GM21447 (cell line): ENCODE data around the gene LHFPL3.

Experiments used
- ATAC-seq: cut with Tn5 transposase; IDR thresholded peaks from one replicate; pipeline ENCODE4 v1.9.1; 2021; ENCODE audit not compliant: unreplicated experiment

Gene LHFPL3

DNA sequence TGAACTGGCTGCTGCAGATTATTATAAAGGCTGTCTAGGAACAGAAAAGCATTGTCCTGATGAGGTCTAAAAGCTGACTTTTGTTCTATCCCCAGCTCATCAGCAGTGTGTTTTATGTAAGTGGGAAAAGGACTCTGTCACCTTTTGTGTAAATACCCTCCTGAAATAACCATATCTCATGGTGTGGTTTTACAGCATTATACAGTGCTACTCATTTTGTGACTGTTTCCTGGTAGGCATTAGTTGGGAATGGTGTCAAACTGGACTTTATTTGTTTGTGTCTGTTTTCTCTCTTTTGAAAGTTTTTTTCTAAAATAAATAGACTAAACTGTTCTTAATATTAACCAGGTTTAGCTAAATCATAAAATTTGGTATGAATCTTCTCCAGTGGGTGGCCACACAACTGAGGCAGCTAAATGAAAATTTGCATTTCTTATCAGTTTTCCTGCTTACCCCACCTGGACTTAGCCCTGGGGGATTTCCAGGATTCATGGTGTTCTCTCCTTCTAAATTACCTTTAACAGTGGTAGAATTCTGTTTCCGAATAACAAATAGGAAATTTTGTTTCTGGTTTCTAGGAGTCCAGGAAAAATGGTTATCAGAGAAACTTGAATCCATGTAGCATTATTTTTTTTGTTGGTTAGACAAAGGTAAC, 140.9 kb downstream of the LHFPL3 start:
- no peak for ATAC-seq

DNA sequence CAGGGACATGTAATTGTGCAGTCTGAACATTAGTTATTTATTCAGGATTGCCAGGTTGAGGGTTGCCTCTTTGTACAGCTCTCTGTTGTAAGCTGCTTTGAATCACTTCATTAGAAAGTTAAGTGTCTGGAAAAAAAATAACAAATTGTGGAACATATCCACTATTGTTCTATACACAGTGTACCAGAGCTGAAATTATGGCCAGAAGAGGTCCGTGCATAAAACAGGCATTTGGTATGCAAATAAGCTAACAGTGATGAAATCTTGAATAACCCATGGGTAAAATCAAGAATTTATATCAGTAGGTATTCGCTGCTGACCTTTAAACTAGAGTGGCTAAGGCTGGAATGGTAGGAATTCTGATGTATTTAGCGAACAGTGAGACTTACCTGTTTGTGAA, 152.1 kb downstream of the LHFPL3 start:
- ATAC-seq, result no peak

DNA sequence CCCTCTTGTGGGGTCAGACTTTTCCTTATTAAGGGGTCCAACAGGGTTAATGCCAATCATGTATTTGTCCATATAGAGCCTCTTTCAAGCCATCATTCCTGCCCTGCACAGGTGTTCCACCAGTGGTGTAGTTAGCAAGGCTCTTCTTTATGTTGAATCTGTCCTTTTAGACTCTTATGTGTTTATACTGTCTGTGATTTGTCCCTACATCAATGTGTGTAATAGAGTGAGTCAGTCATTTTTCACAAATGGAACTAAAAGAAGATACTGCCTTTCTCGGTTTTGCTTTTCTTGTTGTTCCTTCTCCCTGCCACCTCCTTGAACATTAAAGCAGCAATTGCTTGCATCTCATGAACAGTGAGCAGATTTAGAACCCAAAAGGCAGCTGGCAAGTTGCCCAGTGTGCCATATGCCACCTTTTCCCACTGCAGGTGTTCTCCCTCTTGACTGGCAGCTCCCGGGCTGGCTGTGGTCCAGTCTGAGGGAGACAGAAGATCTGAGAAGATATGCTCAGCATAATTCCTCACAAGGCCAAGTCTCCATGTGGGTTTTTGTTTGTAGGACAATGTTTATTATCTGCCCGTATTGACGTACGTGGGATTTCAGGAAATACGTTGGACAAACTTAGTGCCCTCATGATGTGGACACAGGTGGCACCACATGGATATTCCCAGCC, 154.1 kb downstream of the LHFPL3 start:
- ATAC-seq, result no peak

DNA sequence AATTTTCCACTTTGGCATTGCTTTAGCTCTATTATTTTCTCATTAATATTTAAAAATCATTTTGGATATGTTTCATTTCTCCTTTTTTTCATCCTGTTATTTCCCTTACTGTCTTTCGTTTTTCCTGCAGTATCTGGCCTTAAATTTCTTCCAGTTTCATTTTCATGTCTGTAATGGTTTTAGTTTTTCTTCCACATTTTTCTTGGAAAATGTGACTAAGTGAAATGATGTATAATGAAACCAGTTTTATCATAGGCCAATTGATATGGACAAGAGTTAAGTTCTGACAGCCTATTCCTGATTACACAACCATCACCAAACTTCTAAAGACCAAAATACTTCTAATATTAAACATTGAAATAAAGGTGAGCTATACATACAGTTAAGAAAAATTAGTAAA, 158.5 kb downstream of the LHFPL3 start:
- ATAC-seq, result no peak

DNA sequence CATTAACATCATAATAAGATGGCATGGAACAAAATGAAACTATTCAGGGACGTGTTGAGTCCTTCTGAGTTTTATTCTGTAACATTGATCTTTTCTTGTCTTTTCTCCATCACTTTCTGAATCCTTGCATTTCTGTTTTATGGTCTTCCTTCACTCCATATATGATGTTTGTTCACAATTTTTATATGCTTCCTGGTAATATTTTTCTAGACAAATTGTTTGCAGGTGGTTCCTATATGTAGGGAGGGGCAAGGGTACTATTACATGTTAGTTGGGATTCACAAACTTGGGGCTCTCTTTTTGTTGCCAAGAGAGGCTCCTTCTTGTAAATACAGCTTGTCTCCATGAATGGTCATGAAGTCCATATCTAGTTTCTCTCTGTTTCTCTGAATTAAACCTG, 159.2 kb downstream of the LHFPL3 start:
- no peak for ATAC-seq

DNA sequence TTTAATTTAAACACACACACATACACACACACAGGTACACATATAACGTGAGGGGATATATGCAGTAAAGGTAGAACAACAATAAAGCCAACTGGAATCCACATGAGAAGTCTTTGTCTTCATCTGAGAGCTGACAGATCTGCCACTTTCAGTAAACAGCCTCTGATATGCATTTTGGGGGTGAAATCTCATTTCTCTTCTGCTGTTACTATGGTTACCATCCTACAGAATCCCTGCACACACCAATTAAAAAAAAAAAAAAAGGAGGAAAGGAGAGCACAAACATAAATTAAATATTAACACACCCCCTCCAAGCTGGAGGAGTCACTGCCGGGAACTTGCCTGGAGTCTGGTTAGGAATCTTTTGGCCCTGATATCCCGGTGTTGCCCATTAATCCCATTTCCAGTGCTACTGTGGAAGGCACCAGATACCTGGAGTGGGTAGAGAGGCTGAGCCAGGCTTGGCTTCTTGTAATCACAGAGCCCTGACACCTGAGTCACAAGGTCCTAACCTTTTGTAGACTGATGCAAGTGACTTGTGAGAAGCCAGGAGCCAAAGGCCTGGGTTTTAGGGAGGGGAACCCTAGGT, 169.1 kb downstream of the LHFPL3 start:
- no peak for ATAC-seq

DNA sequence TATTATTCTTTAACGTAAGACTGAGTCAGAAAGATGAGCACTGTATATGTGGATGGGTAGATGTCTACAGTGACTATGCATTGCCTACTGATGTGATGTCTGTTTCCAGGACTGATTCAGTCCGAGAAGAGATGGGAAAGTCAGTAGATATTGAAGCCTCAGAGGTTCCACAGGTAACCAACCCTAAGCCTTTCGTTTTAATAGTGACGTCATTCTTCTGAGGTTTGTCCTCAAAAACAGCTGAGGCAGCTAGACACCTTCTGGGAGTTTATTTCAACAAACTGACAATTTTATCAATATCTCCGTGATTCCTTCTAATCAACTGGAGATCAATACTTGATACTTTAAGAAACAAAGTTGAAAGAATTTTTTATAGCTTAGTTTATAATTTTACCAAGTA, 171.6 kb downstream of the LHFPL3 start:
- ATAC-seq, result no peak

DNA sequence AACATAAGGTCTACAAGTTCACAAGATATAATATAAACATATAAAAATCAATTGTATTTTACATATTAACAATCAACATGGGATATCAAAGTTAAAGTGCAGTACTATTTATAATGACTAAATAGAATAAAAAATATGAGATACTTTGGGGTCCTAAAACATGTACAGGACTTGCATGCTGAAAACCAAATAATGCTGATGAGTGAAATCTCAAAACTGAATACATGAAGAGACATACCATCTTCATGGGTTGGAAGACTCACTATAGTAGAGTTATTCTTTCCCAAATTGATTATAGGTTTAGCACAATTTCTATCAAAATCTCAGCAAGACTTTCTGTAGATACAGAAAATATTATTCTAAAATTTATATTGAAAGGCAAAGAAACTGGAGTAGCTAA, 181.5 kb downstream of the LHFPL3 start:
- ATAC-seq, result no peak

DNA sequence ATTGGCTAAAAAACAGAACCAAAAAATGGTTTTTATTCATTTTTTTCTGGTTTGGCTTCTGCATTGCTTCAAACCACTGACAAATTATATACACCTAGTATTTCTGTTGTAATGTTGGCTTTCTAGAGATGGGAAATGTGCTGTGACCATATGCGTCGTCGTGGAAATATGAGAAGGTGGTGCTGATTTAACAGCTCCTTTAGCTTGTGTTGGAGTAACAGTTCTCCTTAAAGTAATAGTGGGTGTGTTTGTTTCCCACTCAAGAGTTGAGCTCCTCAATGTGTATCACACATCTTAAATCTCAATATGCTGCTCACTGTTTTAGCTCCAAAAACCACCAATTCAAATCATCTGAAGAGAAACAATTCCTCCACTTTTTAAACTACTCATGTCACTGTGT, 196.4 kb downstream of the LHFPL3 start:
- ATAC-seq, result no peak

DNA sequence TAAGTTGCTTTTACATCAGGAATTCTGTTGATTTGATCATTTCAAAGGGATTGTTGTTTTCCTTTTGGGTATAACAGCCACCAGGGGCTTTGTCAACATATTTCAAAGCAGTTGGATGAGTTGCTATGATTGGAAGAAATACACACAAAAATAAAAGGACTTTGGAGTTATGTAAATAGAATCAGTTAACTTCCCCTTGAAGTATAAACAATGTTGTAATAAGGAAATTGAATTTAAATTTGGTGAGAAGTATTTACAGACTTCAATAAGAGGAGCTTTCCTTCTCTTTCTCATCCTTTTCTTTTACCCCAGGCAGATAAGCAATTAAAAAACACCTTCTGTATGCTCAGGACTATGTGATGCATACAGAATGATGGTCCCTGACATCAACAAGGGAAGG, 199.7 kb downstream of the LHFPL3 start:
- ATAC-seq, result no peak

DNA sequence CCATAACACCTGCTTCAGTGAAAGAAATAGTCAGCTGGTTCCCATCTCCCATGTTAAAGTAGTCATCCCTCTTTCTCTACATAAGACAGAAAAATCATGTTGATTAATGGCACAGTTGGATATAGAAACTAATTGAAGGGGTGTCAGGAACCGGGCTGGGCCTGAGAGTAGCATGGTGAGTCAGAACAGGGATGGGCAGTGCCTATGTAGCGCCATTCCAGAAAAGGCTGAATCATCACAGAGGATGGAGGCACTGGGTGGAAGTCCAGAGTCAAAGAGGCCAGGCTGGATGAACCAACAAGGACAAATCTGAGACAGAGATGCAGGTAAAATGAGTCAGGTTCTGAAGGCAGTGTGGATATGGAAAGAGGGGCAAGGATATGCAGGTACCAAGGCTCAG, 201.2 kb downstream of the LHFPL3 start:
- no peak for ATAC-seq

DNA sequence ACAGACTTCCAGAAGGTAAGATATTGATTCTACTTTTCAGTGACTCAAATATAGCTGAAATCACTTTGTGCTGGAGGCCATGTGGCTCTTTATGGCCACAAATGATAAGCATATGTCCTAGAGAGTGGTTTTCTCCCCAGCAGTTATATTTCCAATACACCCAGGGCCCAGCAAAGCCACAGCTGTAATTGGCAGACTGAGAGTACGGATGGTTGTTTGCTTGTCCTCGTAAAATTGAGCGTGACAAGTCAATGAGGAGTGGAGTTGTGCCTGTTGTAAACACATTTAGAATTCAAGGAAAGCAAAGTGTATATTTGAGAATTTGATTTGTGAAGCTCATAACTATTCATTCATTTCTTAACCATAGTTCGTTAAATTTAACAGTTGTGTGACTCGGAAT, 201.8 kb downstream of the LHFPL3 start:
- no peak for ATAC-seq

DNA sequence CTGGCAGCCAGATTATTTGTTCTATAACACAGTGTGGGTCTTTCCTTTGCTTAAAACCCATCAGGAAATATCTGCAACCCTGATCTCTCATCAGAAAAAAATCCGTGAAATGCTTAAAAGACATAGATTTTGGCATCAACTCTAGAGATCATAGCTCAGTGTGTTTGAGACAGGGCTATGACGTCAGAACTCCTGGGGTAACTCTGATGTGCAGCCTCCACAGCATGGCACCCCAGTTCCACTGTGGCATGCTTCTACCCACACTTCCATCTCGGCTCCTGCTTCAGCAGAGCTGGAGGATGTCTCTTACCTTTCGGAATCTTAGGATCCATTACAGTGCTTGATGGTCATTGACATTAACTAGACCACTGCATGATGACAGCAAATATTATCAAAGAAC, 205.7 kb downstream of the LHFPL3 start:
- ATAC-seq, result no peak

DNA sequence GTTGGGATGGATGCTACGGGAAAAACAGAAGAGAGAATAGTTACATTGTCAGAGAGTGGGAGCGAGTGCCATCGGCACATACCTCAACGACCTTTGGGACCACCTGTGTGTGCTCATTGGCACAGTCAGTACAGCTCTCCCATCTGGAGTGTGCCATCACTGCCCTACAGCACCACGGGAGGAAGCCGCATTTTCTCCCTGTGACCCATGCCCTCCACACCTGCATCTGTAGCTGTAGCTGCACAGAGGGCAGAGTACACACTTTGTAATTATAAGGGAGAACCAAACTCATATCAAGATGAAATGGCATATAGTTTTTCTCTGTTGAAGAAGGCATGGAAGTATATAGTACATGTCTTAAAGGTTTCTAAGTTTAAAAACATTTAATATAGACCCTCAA, 207.4 kb downstream of the LHFPL3 start:
- no peak for ATAC-seq

DNA sequence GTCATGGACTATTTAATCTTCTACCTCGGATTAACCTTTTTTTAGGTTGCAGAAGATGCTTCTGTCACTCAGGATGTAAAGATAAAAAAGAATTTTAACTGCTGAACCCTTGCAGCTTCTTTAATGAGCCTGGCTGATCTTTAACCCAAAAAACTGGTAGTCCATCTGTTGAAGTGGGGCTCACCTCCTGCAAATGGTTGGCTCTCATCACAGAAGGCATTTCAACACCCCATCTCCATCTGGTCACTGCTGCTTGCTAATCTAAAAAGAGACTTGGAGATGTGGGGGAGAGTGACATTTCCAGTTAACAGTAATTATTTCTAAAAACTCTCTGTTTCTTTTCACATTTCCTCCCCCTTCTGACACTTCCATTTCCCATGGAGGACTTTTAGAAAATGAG, 208.6 kb downstream of the LHFPL3 start:
- ATAC-seq, result no peak

DNA sequence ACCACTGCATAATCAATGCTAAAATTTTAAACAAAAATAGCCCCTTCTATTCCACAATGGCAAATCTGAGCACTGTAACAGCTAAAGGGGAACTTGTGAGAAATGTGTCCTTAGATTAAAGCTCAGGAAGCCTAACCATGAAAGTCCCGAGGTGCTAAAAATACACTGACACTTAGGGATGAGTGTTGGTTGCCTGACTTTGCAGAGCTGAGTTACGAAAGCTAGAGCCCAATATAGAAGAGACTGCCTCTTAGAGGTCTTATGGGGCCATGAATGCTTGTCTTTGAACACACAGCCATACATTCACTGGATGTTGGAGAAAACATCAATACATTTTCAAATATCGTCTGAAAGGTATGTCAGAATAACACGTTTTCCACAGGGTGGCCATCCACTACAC, 209.7 kb downstream of the LHFPL3 start:
- no peak for ATAC-seq

DNA sequence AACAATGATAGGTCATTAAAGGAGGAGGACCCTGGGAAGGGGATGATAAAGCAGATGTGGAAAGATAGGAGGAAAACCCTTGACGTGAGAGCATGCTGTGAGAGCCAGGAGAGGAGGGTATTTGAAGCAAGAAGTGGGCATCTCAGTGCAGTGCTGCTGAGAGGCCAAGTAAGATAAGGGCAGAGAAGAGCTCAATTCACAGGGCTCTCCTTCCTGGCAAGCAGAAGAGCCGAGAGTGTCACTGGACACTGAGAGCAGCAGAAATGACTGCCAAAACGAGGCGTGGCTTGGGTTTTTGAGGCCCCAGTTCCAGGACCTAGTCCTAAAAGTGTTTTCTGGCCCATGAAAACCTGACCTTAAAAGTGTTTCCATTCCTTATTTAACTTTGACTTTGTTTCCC, 213.5 kb downstream of the LHFPL3 start:
- ATAC-seq, result no peak

DNA sequence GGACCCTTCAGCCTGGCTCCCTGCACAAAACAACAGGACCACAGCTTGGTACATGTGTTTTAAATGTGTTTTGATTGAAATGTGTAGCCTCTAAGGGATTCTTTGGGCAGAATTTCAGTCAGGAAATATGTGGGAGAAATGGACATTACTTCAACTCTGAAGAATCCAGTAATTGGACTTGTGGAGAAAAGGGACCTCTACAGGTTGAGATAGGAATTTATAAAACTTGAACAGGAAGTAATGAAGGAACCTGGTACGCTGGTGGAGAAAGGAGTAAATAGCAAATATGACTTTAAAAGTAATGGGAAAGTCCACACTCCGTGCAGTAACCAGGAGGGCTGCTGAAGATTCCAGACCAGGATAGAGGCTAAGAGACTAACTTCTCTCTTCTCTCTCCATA, 220.5 kb downstream of the LHFPL3 start:
- no peak for ATAC-seq

DNA sequence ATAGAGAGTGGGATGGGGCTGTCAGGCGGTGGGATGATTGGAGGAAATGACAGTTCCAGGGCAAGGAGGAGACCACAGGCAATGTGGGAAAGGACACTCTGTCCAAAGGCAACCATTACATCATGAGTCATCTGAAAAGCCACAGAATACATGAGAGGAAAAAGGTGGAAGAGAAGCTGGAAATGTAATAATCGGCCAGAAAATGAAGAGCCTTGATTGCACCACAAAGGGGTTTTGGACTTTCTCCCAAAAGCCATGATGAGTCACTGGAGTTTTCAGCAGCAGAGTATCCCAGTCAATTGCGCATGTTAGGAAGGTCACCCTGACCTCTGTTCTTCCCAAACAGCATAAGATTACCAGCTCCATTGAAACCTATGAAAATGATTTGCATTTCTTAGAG, 222.0 kb downstream of the LHFPL3 start:
- no peak for ATAC-seq

DNA sequence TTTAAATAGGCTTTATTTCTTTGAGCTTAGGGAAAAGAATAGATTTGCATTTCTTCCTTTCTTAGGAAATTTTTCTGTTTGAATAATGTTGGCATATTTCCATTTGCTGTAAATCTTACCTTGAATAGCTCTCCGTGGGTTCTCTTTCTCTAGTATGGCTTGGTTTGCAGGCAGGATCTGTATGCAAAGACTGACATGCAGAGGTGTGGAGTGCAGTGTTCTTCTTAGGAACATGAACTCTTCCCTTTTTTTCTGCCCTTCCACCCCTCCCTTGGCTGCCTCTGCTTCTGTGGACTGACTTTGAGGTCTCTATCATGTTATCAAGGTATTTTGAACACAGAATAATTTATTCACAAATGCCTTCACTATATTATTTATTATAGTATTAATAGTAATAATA, 222.8 kb downstream of the LHFPL3 start:
- ATAC-seq, result no peak

DNA sequence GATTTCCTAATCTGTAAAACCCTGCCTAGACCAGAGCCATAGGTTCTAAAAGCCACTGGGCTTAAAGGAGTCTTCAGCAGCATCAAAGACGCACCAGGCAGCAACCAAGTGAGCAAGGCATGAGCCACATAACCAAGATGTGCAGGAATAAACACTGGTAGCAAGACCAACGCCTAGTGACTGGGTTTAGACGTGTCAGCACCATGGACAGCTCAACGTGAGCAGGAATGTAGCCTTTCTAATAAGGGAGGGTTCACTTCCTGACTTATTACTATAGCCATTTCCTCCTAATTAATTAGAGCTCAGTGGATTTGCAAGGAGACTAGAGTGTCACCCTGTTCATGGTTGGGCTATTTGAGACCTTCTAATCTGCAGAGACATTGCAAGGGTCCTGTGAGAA, 223.7 kb downstream of the LHFPL3 start:
- no peak for ATAC-seq

DNA sequence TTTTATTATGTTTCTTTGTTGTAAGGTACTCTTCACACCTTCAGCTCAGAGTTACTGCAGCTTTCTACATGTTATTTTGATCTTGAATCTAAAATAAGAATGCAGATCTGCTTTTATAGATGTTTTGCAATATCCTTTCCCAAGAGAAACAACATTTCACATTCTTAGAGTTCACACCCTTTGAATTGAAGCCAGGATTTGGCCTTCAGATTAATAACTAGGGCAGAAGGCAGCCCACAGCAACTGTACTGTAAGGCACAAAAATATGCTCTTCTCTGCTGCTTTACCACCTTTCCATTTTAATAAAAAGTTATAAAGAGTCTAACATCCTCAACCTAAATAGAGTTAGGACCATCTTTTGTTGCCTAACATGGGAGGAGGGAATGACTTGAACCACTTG, 224.7 kb downstream of the LHFPL3 start:
- no peak for ATAC-seq
